ENCODE measurements around the gene LLGL1. TPM values are rescaled to one million over a fixed set of nuclear protein-coding genes. Genes with fewer than 3 reads are reported as not detected.

LLGL1 gene
- polyA plus RNA-seq, result 10 to 100 TPM in 1 of 4 donors, 1 to 10 TPM in 3; 2.5 to 15.6 (median 6.2) TPM
- long read RNA-seq, donor 1, result 0 reads
- long read RNA-seq, donor 2, full-length matches to known transcripts, result 1 of 1 reads
- long read RNA-seq, donor 2, partial matches to known transcripts, result 0 of 1 reads
- long read RNA-seq, donor 2, other reads (novel, unspliced or antisense), result 0 of 1 reads
- long read RNA-seq, donor 3, partial matches to known transcripts, result 88 of 88 reads
- long read RNA-seq, donor 3, other reads (novel, unspliced or antisense), result 0 of 88 reads
- long read RNA-seq, donor 4, result 0 reads
- long read RNA-seq, donor 5, result 0 reads
- long read RNA-seq, donor 6, result 0 reads
- long read RNA-seq, donor 7, full-length matches to known transcripts, result 4 of 138 reads
- long read RNA-seq, donor 7, partial matches to known transcripts, result 134 of 138 reads
- long read RNA-seq, donor 7, other reads (novel, unspliced or antisense), result 0 of 138 reads
- long read RNA-seq, donor 8, full-length matches to known transcripts, result 1 of 1 reads
- long read RNA-seq, donor 8, partial matches to known transcripts, result 0 of 1 reads
- long read RNA-seq, donor 8, other reads (novel, unspliced or antisense), result 0 of 1 reads
- long read RNA-seq, donor 9, result 0 reads
- long read RNA-seq, donor 10, full-length matches to known transcripts, result 1 of 40 reads
- long read RNA-seq, donor 10, partial matches to known transcripts, result 39 of 40 reads
- long read RNA-seq, donor 10, other reads (novel, unspliced or antisense), result 0 of 40 reads

DNA sequence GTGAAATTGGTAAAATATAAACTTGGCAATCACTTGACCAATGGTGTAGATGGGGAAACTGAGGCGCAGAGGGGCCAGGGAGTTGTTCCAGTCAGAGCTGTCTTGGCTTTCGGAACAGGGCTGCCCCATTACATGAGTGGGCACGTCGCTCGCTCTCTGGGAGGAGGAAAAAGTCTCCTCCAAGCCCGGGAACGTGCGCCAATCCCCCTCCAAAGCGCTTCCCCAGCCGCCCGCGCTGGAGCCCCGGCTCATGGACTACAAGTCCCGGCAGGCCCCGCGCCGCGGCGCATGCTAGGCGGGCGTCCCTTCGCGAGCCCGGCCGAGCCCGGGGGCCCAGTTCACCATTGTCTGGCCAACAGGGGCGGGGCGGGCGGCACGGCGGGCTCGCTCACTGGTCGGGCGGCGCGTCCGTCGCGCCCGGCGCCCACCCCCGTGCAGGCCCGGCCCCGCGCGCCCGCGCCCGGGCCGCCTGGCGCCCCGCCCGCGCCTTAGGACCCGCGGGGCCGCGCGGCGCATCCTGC, at the start of gene LLGL1:
Gene LLGL1, plus strand, starts transcription at position 515 of the 521 bp plus-strand sequence. CDS start 48 bp downstream, outside the sequence.
- peak; percentile 94 to 98 for DNase-seq
- H3K27me3 ChIP-seq (ENCODE audit: control insufficient read depth in 3 of 3, insufficient read depth in 3 of 3, low read length in 3 of 3), result no peaks in the 10 kb centered on the region
- no peak for FAIRE-seq
- no peaks in the 10 kb centered on the region for H3K9me3 ChIP-seq (ENCODE audit: control insufficient read depth in 2 of 2, insufficient read depth in 1 of 2, low read depth in 1 of 2, low read length in 1 of 2)
- peak within 1 kb of the TSS in 2 of 3 donors; percentile 12 to 61 for H3K27ac ChIP-seq (ENCODE audit: low read depth in 1 of 3, low read length in 2 of 3)
- WGBS, 3 donors, result 0 to 2% (median 1%) methylated on average over 15 to 60 of the region's 60 CpGs
- peaks cover 0 to 24% (median 5%) of the 10 kb centered on the region in 3 donors for H3K4me1 ChIP-seq (ENCODE audit: control insufficient read depth in 3 of 3, insufficient read depth in 2 of 3, low read depth in 1 of 3, low read length in 2 of 3)
- peak within 1 kb of the TSS; percentile 76 to 89 (median 88) for H3K4me3 ChIP-seq (ENCODE audit: low read depth in 1 of 3, low read length in 3 of 3)
- H3K36me3 ChIP-seq (ENCODE audit: control insufficient read depth in 3 of 3, insufficient read depth in 2 of 3, low read depth in 1 of 3, low read length in 3 of 3), result peaks cover 0 to 6% (median 0%) of the 10 kb centered on the region in 3 donors

DNA sequence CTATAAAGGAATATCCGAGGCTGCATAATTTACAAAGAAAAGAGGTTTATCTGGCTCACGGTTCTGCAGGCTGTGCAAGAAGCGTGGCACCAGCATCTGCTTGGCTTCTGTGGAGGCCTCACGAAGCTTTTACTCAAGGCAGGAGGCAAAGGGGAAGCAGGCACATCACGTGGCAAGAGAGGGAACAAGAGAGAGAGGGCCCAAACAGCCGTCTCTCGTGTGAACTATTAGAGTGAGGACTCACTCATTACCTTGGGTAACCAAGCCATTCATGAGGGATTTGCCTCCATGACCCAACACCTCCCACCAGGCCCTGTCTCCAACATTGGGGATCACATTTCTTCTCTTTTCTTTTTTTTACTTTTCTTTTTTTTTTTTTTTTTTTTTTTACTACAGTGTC, 49.3 kb upstream of the LLGL1 start:
- FAIRE-seq (no peak), DNase-seq (no peak)
- no peaks in the 10 kb centered on the region for H3K27me3 ChIP-seq (ENCODE audit: control insufficient read depth in 3 of 3, insufficient read depth in 3 of 3, low read length in 3 of 3)
- H3K9me3 ChIP-seq (ENCODE audit: control insufficient read depth in 2 of 2, insufficient read depth in 1 of 2, low read depth in 1 of 2, low read length in 1 of 2), result no peaks in the 10 kb centered on the region
- no peak overlapping the region for H3K27ac ChIP-seq (ENCODE audit: low read depth in 1 of 3, low read length in 2 of 3)
- H3K4me3 ChIP-seq (ENCODE audit: low read depth in 1 of 3, low read length in 3 of 3), result no peak overlapping the region
- no peaks in the 10 kb centered on the region for H3K36me3 ChIP-seq (ENCODE audit: control insufficient read depth in 3 of 3, insufficient read depth in 2 of 3, low read depth in 1 of 3, low read length in 3 of 3)
- peaks cover 0 to 8% (median 0%) of the 10 kb centered on the region in 3 donors for H3K4me1 ChIP-seq (ENCODE audit: control insufficient read depth in 3 of 3, insufficient read depth in 2 of 3, low read depth in 1 of 3, low read length in 2 of 3)
- WGBS, 3 donors, result 76 to 89% (median 85%) methylated on average over 7 of the region's 7 CpGs

DNA sequence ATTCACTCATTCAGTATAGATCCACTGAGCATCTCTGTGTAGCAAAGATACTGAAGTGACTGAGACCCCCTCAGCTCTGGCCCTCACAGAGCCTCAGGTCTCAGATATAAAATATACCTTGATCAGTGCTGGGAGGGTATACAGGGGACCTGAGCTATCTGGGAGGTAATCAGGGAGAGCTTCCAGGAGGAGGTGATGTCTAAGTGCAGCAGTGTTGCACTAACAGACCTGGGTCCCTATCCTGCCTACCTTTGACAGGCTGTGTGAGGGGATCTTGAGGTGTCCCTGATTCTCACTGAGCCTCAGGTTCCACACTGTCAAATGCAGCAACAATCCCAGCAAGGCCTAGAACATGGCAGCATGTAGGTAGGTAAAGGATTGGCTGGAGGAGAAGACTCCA, 48.3 kb upstream of the LLGL1 start:
- Histone ChIP-seq H3K27me3 (ENCODE audit: control insufficient read depth in 3 of 3, insufficient read depth in 3 of 3, low read length in 3 of 3) (no peaks in the 10 kb centered on the region), H3K9me3 (ENCODE audit: control insufficient read depth in 2 of 2, insufficient read depth in 1 of 2, low read depth in 1 of 2, low read length in 1 of 2) (no peaks in the 10 kb centered on the region), H3K4me1 (ENCODE audit: control insufficient read depth in 3 of 3, insufficient read depth in 2 of 3, low read depth in 1 of 3, low read length in 2 of 3) (peaks cover 0 to 15% (median under 1%) of the 10 kb centered on the region in 3 donors), H3K36me3 (ENCODE audit: control insufficient read depth in 3 of 3, insufficient read depth in 2 of 3, low read depth in 1 of 3, low read length in 3 of 3) (no peaks in the 10 kb centered on the region), H3K4me3 (ENCODE audit: low read depth in 1 of 3, low read length in 3 of 3) (no peak overlapping the region), H3K27ac (ENCODE audit: low read depth in 1 of 3, low read length in 2 of 3) (no peak overlapping the region)
- FAIRE-seq (no peak), DNase-seq (no peak)

DNA sequence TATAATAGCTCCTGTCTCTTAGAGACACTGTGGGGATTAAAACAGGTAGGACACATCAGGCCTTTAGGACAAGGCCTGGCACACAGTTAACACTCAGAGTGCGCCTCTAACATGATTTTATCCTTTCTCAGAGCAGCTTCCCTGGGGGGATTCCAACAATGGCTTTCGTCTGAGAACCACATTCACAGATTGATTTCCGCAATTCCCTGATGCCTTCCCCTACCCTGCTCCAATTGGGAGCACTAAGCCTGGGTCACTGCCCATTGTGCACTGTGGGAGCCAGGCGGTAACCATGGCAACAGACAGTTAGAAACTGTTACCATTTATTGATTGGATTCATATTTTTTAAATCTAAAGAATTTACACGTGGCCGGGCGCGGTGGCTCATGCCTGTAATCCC, 47.7 kb upstream of the LLGL1 start:
- H3K9me3 ChIP-seq (ENCODE audit: control insufficient read depth in 2 of 2, insufficient read depth in 1 of 2, low read depth in 1 of 2, low read length in 1 of 2), result no peaks in the 10 kb centered on the region
- no peak overlapping the region for H3K27ac ChIP-seq (ENCODE audit: low read depth in 1 of 3, low read length in 2 of 3)
- no peaks in the 10 kb centered on the region for H3K27me3 ChIP-seq (ENCODE audit: control insufficient read depth in 3 of 3, insufficient read depth in 3 of 3, low read length in 3 of 3)
- WGBS, 3 donors, result 91 to 99% (median 92%) methylated on average over 8 of the region's 8 CpGs
- no peaks in the 10 kb centered on the region for H3K36me3 ChIP-seq (ENCODE audit: control insufficient read depth in 3 of 3, insufficient read depth in 2 of 3, low read depth in 1 of 3, low read length in 3 of 3)
- no peak overlapping the region for H3K4me3 ChIP-seq (ENCODE audit: low read depth in 1 of 3, low read length in 3 of 3)
- H3K4me1 ChIP-seq (ENCODE audit: control insufficient read depth in 3 of 3, insufficient read depth in 2 of 3, low read depth in 1 of 3, low read length in 2 of 3), result peaks cover 0 to 18% (median 2%) of the 10 kb centered on the region in 3 donors
- FAIRE-seq, result no peak
- no peak for DNase-seq

DNA sequence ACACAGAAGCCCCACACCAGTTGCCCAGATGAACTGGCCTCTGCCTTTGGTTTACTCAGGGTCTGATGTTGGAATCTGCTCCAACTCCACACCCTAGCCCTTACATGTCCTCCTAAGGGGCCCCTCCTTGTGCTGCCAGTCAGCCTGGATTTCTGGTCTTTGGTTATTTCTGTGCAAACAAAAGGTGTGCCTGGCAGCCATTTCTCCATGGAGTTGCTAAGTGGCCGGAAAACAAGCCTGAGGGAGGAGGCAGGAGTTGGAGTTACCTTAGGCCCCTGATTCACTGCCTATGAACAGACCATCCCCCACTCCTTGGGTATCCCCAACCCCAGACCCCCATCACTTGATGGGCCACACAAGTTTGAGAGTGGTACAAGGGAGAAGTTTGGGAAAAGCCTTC, 46.2 kb upstream of the LLGL1 start:
- no peaks in the 10 kb centered on the region for H3K9me3 ChIP-seq (ENCODE audit: control insufficient read depth in 2 of 2, insufficient read depth in 1 of 2, low read depth in 1 of 2, low read length in 1 of 2)
- no peaks in the 10 kb centered on the region for H3K36me3 ChIP-seq (ENCODE audit: control insufficient read depth in 3 of 3, insufficient read depth in 2 of 3, low read depth in 1 of 3, low read length in 3 of 3)
- 63 to 70% (median 65%) methylated on average over 1 of the region's 1 CpG for WGBS, 3 donors
- no peak for DNase-seq
- H3K27ac ChIP-seq (ENCODE audit: low read depth in 1 of 3, low read length in 2 of 3), result no peak overlapping the region
- H3K4me1 ChIP-seq (ENCODE audit: control insufficient read depth in 3 of 3, insufficient read depth in 2 of 3, low read depth in 1 of 3, low read length in 2 of 3), result peaks cover 0 to 18% (median 2%) of the 10 kb centered on the region in 3 donors
- no peak overlapping the region for H3K4me3 ChIP-seq (ENCODE audit: low read depth in 1 of 3, low read length in 3 of 3)
- no peaks in the 10 kb centered on the region for H3K27me3 ChIP-seq (ENCODE audit: control insufficient read depth in 3 of 3, insufficient read depth in 3 of 3, low read length in 3 of 3)
- no peak for FAIRE-seq

DNA sequence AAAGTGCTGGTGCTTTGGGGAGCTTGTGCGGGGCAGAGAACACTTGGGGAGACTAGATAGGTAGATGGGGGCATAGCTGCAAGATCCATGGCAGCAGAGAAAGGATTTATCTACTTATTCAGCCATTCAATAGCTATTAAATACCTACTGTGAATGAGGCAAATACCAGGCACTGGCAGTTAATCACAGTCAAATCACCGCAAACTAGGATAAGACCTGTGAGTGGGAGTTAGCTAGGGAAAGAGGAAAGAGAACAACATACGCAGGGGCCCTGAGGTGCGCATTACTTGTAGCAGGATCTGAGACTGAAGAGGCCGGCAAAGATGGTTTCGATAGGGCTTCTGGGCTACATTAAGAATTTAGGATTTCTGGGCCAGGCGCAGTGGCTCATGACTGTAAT, 45.6 kb upstream of the LLGL1 start:
- FAIRE-seq (no peak), DNase-seq (no peak)
- Histone ChIP-seq H3K4me3 (ENCODE audit: low read depth in 1 of 3, low read length in 3 of 3) (no peak overlapping the region), H3K36me3 (ENCODE audit: control insufficient read depth in 3 of 3, insufficient read depth in 2 of 3, low read depth in 1 of 3, low read length in 3 of 3) (peaks cover 0 to 3% (median 0%) of the 10 kb centered on the region in 3 donors), H3K27me3 (ENCODE audit: control insufficient read depth in 3 of 3, insufficient read depth in 3 of 3, low read length in 3 of 3) (no peaks in the 10 kb centered on the region), H3K4me1 (ENCODE audit: control insufficient read depth in 3 of 3, insufficient read depth in 2 of 3, low read depth in 1 of 3, low read length in 2 of 3) (peaks cover 0 to 18% (median 2%) of the 10 kb centered on the region in 3 donors), H3K9me3 (ENCODE audit: control insufficient read depth in 2 of 2, insufficient read depth in 1 of 2, low read depth in 1 of 2, low read length in 1 of 2) (no peaks in the 10 kb centered on the region), H3K27ac (ENCODE audit: low read depth in 1 of 3, low read length in 2 of 3) (no peak overlapping the region)
- 94% methylated on average over 7 of the region's 7 CpGs for WGBS, 3 donors

DNA sequence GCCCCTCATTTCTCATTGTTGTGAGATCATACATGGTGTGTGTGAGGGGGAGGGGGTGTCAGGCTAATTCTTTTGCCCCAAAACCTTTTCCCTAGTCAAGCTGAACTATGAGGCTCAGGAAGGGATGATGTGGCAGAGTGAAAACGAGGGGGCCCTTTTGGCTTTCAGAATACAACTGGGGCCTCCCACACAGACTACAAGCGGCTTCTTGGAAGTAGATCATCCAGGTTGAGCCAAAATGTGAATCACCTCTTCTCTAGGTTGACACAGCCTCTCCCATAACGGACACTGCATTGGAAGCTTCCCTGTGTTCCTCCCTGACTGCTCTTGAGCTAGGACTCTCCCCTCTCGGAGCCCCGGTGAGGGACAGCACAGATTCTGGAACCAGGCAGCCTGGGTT, 44.1 kb upstream of the LLGL1 start:
- Histone ChIP-seq H3K36me3 (ENCODE audit: control insufficient read depth in 3 of 3, insufficient read depth in 2 of 3, low read depth in 1 of 3, low read length in 3 of 3) (peaks cover 0 to 10% (median 0%) of the 10 kb centered on the region in 3 donors), H3K4me3 (ENCODE audit: low read depth in 1 of 3, low read length in 3 of 3) (no peak overlapping the region), H3K9me3 (ENCODE audit: control insufficient read depth in 2 of 2, insufficient read depth in 1 of 2, low read depth in 1 of 2, low read length in 1 of 2) (no peaks in the 10 kb centered on the region), H3K27me3 (ENCODE audit: control insufficient read depth in 3 of 3, insufficient read depth in 3 of 3, low read length in 3 of 3) (no peaks in the 10 kb centered on the region), H3K27ac (ENCODE audit: low read depth in 1 of 3, low read length in 2 of 3) (peak overlapping the region in 2 of 3 donors; percentile 96 to 98), H3K4me1 (ENCODE audit: control insufficient read depth in 3 of 3, insufficient read depth in 2 of 3, low read depth in 1 of 3, low read length in 2 of 3) (peaks cover 3 to 18% (median 9%) of the 10 kb centered on the region in 3 donors)
- WGBS, 3 donors, result 72 to 88% (median 77%) methylated on average over 5 of the region's 5 CpGs
- FAIRE-seq (no peak), DNase-seq (no peak)

Data from small intestine (tissue), 16 donors.